ENCODE data around the gene OXT.

The OXT gene

GRCh38 chr20:3109350-3110302, 38.2 kb downstream of the OXT start:
- no peak for DNase-seq (ENCODE audit: low read depth)

- no peak for DNase-seq (ENCODE audit: low read depth)
Measured at GRCh38 chr20:3111507-3111906, 40.1 kb downstream of the OXT start.

- DNase-seq (ENCODE audit: low read depth) = no peak
Measured at GRCh38 chr20:3111995-3112394, 40.6 kb downstream of the OXT start.

GRCh38 chr20:3115190-3116107, 44.0 kb downstream of the OXT start:
- peak; percentile 67 for DNase-seq (ENCODE audit: low read depth)

GRCh38 chr20:3116341-3116740, 44.9 kb downstream of the OXT start:
- DNase-seq (ENCODE audit: low read depth) = no peak

- DNase-seq (ENCODE audit: low read depth) = peak; percentile 73
Measured at GRCh38 chr20:3117839-3118379, 46.5 kb downstream of the OXT start.

- no peak for DNase-seq (ENCODE audit: low read depth)
Measured at GRCh38 chr20:3119044-3119443, 47.6 kb downstream of the OXT start.

- no peak for DNase-seq (ENCODE audit: low read depth)
Measured at GRCh38 chr20:3121271-3121911, 50.0 kb downstream of the OXT start.

Data from EH (cell line).